NT2/D1 (cell line): ENCODE data around the gene LRRC27.
A peak's percentile ranks its signal among the peaks of the same experiment; 100 is the strongest.

Experiments used
- DNase-seq: peaks from one replicate; pipeline ENCODE4 v3.0.0-alpha.2; 2011; ENCODE audit warnings: low read depth, low spot score
- H3K27me3 ChIP-seq: 2 replicates; pipeline ENCODE4 v1.6.0; 2011; ENCODE audit warnings: mild to moderate bottlenecking; ENCODE audit not compliant: insufficient read length, insufficient read depth
- H3K36me3 ChIP-seq: 2 replicates; pipeline ENCODE4 v1.6.1; 2011; ENCODE audit warnings: mild to moderate bottlenecking, low read length, mixed read lengths; ENCODE audit not compliant: insufficient read depth, insufficient read length
- H3K4me1 ChIP-seq: 2 replicates; pipeline ENCODE4 v1.5.1; 2011; ENCODE audit not compliant: insufficient read depth, insufficient read length
- H3K4me3 ChIP-seq: 2 replicates; pipeline ENCODE4 v1.5.1; 2011; ENCODE audit warnings: low read depth; ENCODE audit not compliant: insufficient read length
- H3K9ac ChIP-seq: 2 replicates; pipeline ENCODE4 v1.6.0; 2011; ENCODE audit warnings: low read depth; ENCODE audit not compliant: insufficient read length
- H3K9me3 ChIP-seq: 2 replicates; pipeline ENCODE4 v1.5.1; 2011; ENCODE audit warnings: mild to moderate bottlenecking, low read length; ENCODE audit not compliant: insufficient read depth
- SUZ12 ChIP-seq: IDR thresholded peaks from 2 replicates; pipeline ENCODE4 v1.6.1; 2011; ENCODE audit not compliant: insufficient read length, insufficient read depth; ENCODE audit errors: extremely low read depth
- YY1 ChIP-seq: IDR thresholded peaks from 2 replicates; pipeline ENCODE4 v1.6.1; 2011; ENCODE audit not compliant: insufficient read length, insufficient read depth
- ZNF274 ChIP-seq: IDR thresholded peaks from 2 replicates; pipeline ENCODE4 v1.6.1; 2011; ENCODE audit warnings: mild to moderate bottlenecking, low read depth, low read length

LRRC27 gene

DNA sequence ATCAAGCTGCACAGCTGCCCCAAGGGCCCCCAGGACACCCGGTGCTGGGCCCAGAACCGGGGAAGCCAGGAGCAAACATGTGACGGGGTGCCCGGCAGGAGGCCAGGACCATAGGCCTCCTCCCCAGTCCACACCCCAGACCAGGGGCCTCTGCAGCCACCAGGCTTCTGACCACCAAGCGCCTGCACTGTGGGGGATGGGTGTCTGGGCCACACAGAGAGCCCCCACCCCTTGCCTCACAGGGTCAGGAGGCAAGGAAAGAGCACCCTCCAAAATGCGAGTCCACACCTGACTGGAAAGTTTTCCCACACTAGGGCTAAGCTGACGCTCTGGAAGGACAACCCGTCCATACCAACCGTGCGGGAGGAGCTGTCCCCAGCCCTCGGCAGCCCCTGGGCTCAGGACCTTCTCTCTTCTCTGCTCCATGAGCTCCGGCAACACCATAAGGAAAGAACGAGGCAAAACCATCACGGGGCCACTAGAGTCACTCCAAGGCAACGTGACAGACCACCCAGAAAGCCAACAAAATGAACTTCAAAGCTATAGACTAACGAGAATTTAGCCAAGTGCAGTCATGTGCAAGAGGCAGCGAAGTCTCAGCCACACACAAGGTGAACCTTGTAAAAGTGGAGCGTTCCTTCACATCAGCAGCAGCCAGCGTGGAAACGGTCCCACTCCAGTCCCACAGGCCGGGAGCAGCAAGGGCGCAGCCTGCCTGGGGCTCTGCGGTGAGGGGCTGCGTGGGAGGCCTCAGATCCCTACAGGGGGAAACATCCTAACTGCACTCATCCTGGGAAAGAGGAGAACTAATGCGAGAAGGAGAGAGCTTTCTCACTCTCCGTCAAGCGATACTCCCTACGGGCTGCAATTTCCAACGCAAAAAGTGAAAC lies 29.3 kb upstream of the LRRC27 start:
- peaks cover 22% of the 10 kb centered on the region for H3K27me3 ChIP-seq
- H3K4me1 ChIP-seq, result peaks cover 17% of the 10 kb centered on the region
- H3K9me3 ChIP-seq, result peaks cover 11% of the 10 kb centered on the region; the same call in 1 of the 2 replicates
- no peak overlapping the region for H3K4me3 ChIP-seq
- DNase-seq, result no peak
- TF ChIP-seq ZNF274, result no peak
- no peak for TF ChIP-seq YY1
- TF ChIP-seq SUZ12, result no peak
- no peak overlapping the region for H3K9ac ChIP-seq
- no peaks in the 10 kb centered on the region for H3K36me3 ChIP-seq

DNA sequence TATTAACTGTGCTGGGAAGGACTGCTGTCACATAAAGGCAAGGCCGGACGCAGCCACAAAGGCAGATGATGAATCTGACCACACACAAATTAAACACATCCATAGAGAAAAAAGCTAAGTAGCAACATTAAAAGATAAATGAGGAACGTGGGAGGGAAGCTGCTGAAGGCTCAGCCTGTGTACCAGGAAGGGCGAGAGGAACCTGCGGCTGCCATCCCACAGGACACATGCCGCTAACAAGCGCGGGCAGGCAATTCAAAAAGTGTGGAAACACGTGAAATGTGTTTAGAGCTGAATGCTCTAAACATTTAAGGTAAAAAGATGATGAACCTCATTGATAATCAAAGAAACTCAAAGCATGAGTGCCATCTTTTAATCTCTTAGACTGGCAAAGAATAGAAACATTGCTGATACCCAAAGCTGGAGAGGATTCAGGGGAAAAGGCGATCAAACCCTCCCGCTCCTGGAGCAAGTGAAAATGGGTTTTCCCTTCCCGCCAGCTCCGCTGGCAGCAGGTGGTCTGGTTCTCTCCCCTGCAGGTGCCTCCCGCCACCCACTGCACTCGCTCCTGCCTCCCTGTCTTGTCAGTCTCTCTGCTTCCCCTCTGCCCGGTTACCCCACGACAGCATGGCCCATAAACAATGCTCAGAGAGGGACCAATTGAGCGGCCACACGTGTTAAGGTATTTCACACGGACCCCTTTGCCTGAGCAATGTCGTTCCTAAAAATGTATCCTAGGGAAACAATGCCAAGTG lies 28.5 kb upstream of the LRRC27 start:
- Histone ChIP-seq H3K4me3 (no peak overlapping the region), H3K27me3 (peaks cover 23% of the 10 kb centered on the region), H3K36me3 (no peaks in the 10 kb centered on the region), H3K9ac (no peak overlapping the region), H3K9me3 (peaks cover 11% of the 10 kb centered on the region; the same call in 1 of the 2 replicates), H3K4me1 (peaks cover 17% of the 10 kb centered on the region)
- TF ChIP-seq ZNF274 (no peak), SUZ12 (no peak), YY1 (no peak)
- DNase-seq, result no peak

DNA sequence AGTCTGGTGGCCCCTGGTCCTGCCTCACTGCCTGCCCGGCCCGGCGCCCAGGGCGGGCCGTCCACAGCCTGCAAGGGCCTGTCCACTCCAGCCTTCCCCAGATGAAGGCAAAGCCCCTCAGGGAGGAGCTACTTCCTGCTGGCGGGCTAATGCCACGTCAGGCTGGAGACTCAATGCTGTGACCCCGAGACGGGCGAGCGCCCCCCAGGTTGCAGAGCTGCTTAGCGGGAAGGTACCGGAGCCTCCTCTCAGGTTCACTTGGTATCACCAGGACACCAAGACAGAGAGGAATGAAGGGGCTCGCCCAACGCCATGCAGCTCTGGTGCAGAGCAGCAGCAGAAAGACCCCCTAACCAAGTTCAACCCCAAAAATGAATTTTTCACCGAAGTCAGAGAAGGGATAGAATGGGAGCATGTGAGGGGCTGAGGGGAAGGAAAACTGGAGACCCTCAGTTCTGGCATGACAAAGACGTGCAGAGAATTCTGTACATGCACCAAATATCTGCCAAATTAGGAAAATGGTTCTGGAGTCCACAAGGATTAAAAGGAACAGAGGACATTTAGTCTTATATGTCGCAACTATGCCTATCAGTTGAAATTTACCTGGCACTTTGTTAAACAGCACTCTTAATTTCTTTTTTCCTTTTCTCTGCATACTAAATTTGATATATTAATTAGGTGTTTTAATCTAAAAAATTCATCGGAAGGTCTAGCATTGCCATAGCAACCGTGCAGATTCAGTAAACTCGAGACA lies 27.1 kb upstream of the LRRC27 start:
- Histone ChIP-seq H3K9me3 (peaks cover 11% of the 10 kb centered on the region; the same call in 1 of the 2 replicates), H3K36me3 (no peaks in the 10 kb centered on the region), H3K9ac (no peak overlapping the region), H3K27me3 (peaks cover 37% of the 10 kb centered on the region), H3K4me3 (no peak overlapping the region), H3K4me1 (peaks cover 17% of the 10 kb centered on the region)
- DNase-seq, result no peak
- TF ChIP-seq ZNF274 (no peak), YY1 (no peak), SUZ12 (no peak)

DNA sequence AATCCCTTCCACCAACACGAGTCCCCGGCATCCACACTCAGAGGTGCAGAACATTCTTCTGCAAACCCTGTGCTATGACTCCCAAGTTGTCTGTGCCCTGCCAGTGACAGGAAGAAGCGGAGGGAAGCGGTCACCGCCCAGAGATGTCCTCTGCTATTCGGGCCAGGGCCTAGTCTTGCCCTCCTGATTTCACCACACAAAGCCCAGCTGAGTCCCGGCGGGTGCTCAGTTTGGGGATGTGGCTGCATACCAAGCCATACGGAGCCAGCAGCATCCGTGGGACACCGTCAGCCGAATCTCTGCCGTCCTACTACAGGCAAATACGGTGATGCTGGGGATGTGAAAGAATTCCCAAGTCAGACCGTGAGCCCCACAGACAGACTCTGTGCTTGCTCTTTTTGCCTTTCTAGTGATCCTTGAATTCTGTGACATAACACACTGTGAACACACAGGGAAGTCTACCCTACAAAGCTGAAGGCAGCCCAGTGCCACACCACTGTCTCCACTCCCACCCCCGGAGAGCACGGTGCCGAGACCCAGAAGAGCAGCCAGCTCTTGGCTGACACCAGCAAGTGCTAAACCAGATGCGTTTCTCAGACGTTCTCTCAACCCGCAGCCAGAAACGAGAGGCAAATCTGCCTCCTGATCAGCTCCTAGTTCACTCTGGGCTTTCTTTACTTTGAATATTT lies 26.2 kb upstream of the LRRC27 start:
- peaks cover 15% of the 10 kb centered on the region for H3K4me1 ChIP-seq
- peaks cover 46% of the 10 kb centered on the region for H3K27me3 ChIP-seq
- H3K4me3 ChIP-seq, result no peak overlapping the region
- no peak overlapping the region for H3K9ac ChIP-seq
- no peak for DNase-seq
- H3K36me3 ChIP-seq, result no peaks in the 10 kb centered on the region
- peaks cover 11% of the 10 kb centered on the region; the same call in 1 of the 2 replicates for H3K9me3 ChIP-seq
- no peak for TF ChIP-seq SUZ12
- TF ChIP-seq YY1, result no peak
- no peak for TF ChIP-seq ZNF274

DNA sequence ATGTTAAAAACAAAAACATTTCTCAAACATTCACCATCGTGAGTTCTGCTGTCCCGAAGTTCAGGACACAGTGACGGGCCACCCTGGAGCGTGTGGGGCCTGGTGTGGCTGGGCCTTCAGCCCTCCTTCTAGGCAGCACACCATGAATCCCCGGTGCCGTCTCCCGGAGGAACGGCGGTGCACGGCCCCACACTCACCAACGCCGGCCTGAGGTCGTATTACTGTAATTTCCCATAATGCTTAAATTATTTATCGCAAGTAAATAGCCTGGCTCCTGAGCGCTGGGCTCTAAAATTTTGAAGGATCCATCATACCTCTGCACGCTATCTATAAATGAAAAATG lies 25.7 kb upstream of the LRRC27 start:
- Histone ChIP-seq H3K36me3 (no peaks in the 10 kb centered on the region), H3K9me3 (peaks cover 11% of the 10 kb centered on the region; the same call in 1 of the 2 replicates), H3K4me3 (no peak overlapping the region), H3K27me3 (peaks cover 51% of the 10 kb centered on the region), H3K9ac (no peak overlapping the region), H3K4me1 (peaks cover 11% of the 10 kb centered on the region)
- TF ChIP-seq SUZ12 (no peak), YY1 (no peak)
- no peak for DNase-seq

DNA sequence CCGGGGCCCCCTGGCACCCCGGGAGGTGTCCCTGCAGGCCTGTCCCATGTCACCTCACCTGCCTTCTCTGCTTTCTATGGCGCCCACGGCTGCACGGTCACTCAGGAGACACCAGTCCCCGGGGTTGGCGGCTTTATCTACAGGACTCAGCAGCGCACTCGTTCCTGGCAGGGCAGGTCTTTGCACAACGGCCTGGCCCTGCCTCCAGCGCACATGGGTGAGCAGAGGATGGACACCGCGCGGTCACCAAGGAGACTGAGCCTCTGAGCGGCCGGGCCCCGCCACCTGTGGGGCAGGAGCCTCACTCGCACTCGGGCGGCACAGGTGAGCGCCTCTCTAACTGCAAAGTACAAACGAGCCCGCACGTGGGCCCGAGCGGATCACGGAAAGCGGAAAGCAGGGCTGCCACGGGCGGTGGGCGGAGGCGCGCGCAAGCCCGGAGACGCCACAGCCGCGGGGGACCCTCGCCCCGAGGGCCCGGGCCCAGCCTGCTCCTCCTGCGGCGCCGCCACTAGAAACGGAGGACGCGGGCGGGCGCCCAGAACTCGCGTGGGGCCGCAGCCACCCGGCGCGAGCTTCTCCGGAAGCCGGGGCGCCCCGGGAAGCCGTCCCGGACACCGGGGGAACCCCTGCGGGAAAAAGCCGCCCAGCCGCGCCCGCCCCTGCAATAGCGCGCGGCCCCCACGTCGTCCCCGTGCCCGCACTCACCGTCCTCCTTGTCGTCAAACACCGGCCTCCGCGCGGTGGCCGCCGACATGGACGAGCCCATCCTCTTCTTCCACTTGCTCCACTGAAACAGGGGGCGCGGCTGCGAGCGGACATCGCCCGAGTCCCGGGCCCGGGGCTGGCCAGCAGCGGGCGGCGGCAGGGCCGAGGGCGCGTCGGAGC lies 24.9 kb upstream of the LRRC27 start:
- H3K9ac ChIP-seq, result peak overlapping the region; percentile 50
- peaks cover 8% of the 10 kb centered on the region for H3K4me1 ChIP-seq
- no peak for DNase-seq
- TF ChIP-seq SUZ12 (no peak), ZNF274 (no peak), YY1 (no peak)
- H3K9me3 ChIP-seq, result peaks cover 11% of the 10 kb centered on the region; the same call in 1 of the 2 replicates
- peak overlapping the region; percentile 50 for H3K4me3 ChIP-seq
- H3K36me3 ChIP-seq, result no peaks in the 10 kb centered on the region
- peaks cover 51% of the 10 kb centered on the region for H3K27me3 ChIP-seq
